Activated CD8-positive, alpha-beta T cell treated with anti-CD3 and anti-CD28 coated beads for 36 hours (primary cell): ENCODE measurements around the gene KAZN. TPM values are rescaled to one million over a fixed set of nuclear protein-coding genes. Genes with fewer than 3 reads are reported as not detected.

Source experiments
- ATAC-seq: fragments of 200-7000 bp; cut with Tn5 transposase; one replicate; pipeline ENCODE4 v1.10.0; 2021; ENCODE audit warnings: mild to moderate bottlenecking, moderate library complexity
- CTCF ChIA-PET: fragments of 350-600 bp; sonication (Branson Sonifier 250); formaldehyde crosslinking; loops from one replicate; lab custom pipeline; 2021; ENCODE audit warnings: antibody characterized with exemption; lab: Charles Lee
- POLR2A ChIA-PET: fragments of 350-600 bp; sonication (Branson Sonifier 250); formaldehyde crosslinking; loops from one replicate; lab custom pipeline; 2021; ENCODE audit warnings: antibody characterized with exemption; lab: Charles Lee
- DNase-seq: peaks from one replicate; pipeline ENCODE4 v3.0.0-alpha.2; 2020
- H3K27ac Mint-ChIP-seq: one replicate; pipeline ENCODE4 v1.8.0; 2021; ENCODE audit warnings: mild to moderate bottlenecking, mixed read lengths
- H3K27me3 Mint-ChIP-seq: one replicate; pipeline ENCODE4 v1.8.0; 2021; ENCODE audit warnings: mixed read lengths
- H3K36me3 Mint-ChIP-seq: one replicate; pipeline ENCODE4 v1.8.0; 2021; ENCODE audit warnings: low read depth, mixed read lengths
- H3K4me1 Mint-ChIP-seq: one replicate; pipeline ENCODE4 v1.8.0; 2021; ENCODE audit warnings: low read depth, mixed read lengths
- H3K4me3 Mint-ChIP-seq: one replicate; pipeline ENCODE4 v1.8.0; 2021; ENCODE audit warnings: mild to moderate bottlenecking, moderate library complexity, mixed read lengths
- H3K9me3 Mint-ChIP-seq: one replicate; pipeline ENCODE4 v1.8.0; 2021; ENCODE audit warnings: mixed read lengths
- CTCF ChIP-seq: fragments of 200-600 bp; IDR thresholded peaks from one replicate; pipeline ENCODE4 v1.8.0; 2022; ENCODE audit warnings: antibody characterized with exemption, mild to moderate bottlenecking
- intact Hi-C: fragments of 100-400 bp; cut with micrococcal nuclease; formaldehyde crosslinking; loops from one replicate; pipeline ENCODE4 v1.10.0; 2022
- total RNA-seq, 2 experiments: library from RNA; stranded (reverse); gene quantifications; one replicate each; pipeline ENCODE4 v1.2.3, GENCODE V29; 2021

KAZN gene
- total RNA-seq, 2 experiments from 2014 or later = 1.7 to 1.9 TPM

DNA sequence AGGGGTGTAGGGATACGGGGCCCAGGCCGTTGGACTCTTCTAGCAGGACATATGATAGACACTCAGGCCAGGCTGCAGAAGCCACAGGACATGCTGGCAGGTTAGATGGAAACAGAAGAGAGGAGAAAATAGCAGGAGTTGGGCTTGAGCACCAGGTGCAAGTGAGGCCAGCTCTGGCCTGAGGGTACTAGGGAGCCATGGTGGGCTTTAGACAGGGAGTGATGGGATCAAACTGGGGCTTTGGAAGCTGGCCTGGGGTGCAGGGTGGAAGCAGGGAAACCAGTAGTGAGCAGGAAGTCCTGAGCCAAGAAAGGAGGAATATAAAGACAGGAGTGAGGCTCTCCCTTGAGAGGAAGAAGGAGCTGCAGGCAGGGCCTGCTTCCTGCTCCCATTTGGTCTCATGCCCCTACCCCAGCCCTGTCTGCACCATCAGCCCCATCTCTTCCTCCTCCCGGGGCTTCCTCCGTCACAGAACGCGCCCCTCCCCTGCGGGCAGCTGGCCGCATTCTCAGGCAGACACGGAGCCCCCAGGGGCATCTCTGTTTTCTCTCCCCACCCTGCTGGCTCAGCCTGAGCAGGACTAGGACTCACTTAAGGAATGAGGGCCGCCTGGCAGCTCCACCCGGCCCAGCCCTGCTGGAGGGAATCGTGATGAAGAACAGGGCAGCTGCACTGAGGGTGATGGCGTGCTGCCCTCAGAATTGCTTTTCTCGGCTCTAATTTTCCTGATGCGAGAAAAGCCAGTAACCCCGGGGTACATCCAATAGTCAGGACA is 389.5 kb downstream of the KAZN start:
- intact Hi-C loops = no loop called here
- Mint-ChIP-seq H3K27ac (no peak overlapping the region), H3K36me3 (no peaks in the 10 kb centered on the region), H3K9me3 (no peaks in the 10 kb centered on the region), H3K4me3 (no peak overlapping the region), H3K4me1 (no peaks in the 10 kb centered on the region), H3K27me3 (no peaks in the 10 kb centered on the region)
- ChIA-PET POLR2A (interaction anchor here (0.6 kb wide), 1 partner anchor 1197 kb away, joined by 3 read pairs; no protein-coding TSS in a partner anchor), CTCF (no interaction called here)
- DNase-seq = no peak
- TF ChIP-seq CTCF = no peak
- no peak for ATAC-seq

GRCh38 chr1:14988636-14989035 is 390.2 kb downstream of the KAZN start:
- Mint-ChIP-seq H3K9me3 (no peaks in the 10 kb centered on the region), H3K4me3 (no peak overlapping the region), H3K27me3 (no peaks in the 10 kb centered on the region), H3K27ac (no peak overlapping the region), H3K36me3 (no peaks in the 10 kb centered on the region), H3K4me1 (no peaks in the 10 kb centered on the region)
- ATAC-seq (no peak), DNase-seq (no peak)
- intact Hi-C loops = no loop called here
- POLR2A ChIA-PET = no interaction called here
- no peak for TF ChIP-seq CTCF
- CTCF ChIA-PET = no interaction called here

- ChIA-PET POLR2A (no interaction called here), CTCF (no interaction called here)
- TF ChIP-seq CTCF = no peak
- ATAC-seq (no peak), DNase-seq (no peak)
- no peak overlapping the region for H3K4me3 Mint-ChIP-seq
- H3K9me3 Mint-ChIP-seq = no peaks in the 10 kb centered on the region
- H3K36me3 Mint-ChIP-seq = no peaks in the 10 kb centered on the region
- H3K27ac Mint-ChIP-seq = no peak overlapping the region
- intact Hi-C loops = no loop called here
- H3K4me1 Mint-ChIP-seq = no peaks in the 10 kb centered on the region
- no peaks in the 10 kb centered on the region for H3K27me3 Mint-ChIP-seq
These were observed 391.6 kb downstream of the KAZN start for GRCh38 chr1:14989931-14990728.

DNA sequence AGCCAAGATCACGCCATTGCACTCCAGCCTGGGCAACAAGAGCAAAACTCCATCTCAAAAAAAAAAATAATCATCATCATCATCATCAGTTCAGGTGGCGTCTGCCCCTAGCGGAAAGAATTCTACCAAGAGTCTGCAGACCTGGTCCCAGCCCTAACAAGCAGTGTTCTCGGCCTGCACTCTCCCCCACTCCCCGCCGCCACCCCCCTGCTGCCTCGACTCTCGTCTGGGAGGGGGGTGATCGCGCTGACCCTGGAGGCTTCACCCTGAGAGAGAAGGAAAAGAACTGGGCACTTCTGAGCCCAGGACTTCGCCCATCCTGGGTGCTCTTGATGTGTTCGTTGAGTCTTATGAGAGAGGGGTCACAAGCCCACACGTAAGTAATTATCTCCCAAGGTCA is 394.9 kb downstream of the KAZN start:
- H3K4me1 Mint-ChIP-seq = no peaks in the 10 kb centered on the region
- H3K36me3 Mint-ChIP-seq = no peaks in the 10 kb centered on the region
- ATAC-seq = no peak
- no peak overlapping the region for H3K4me3 Mint-ChIP-seq
- H3K27me3 Mint-ChIP-seq = no peaks in the 10 kb centered on the region
- no peak overlapping the region for H3K27ac Mint-ChIP-seq
- no peak for DNase-seq
- ChIA-PET CTCF (no interaction called here), POLR2A (no interaction called here)
- TF ChIP-seq CTCF = no peak
- intact Hi-C loops = no loop called here
- no peaks in the 10 kb centered on the region for H3K9me3 Mint-ChIP-seq

DNA sequence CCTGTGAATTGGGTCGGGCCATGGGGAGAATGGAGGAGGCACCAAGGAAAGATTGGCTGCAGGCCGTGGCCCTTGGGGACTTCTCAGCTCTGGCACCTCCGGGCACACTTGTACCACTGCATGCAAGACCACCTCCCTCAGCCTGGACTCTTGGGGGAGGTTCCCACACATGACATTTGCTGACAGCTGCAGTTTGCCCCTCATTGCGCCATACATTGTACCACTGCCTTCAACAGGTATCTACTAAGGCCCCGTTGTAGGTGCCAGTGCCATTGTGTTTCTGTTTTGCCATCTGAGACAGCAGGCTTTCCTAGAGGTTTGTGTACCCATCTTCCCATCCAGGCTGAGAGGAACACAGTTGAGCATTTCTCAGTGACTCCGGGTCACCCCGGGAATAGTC is 395.7 kb downstream of the KAZN start:
- H3K36me3 Mint-ChIP-seq = no peaks in the 10 kb centered on the region
- ATAC-seq (no peak), DNase-seq (no peak)
- CTCF ChIA-PET = no interaction called here
- H3K4me3 Mint-ChIP-seq = no peak overlapping the region
- intact Hi-C loops = no loop called here
- H3K27ac Mint-ChIP-seq = no peak overlapping the region
- TF ChIP-seq CTCF = no peak
- POLR2A ChIA-PET = no interaction called here
- no peaks in the 10 kb centered on the region for H3K9me3 Mint-ChIP-seq
- no peaks in the 10 kb centered on the region for H3K4me1 Mint-ChIP-seq
- no peaks in the 10 kb centered on the region for H3K27me3 Mint-ChIP-seq
